ENCODE measurements around the gene ADCK2.
A peak's percentile ranks its signal among the peaks of the same experiment; 100 is the strongest.
"Not testable (repeated sequence)": the region's sequence is repeated elsewhere in the genome, so short reads cannot be mapped to it uniquely, and the experiment has no call there.

Gene ADCK2, protein sequence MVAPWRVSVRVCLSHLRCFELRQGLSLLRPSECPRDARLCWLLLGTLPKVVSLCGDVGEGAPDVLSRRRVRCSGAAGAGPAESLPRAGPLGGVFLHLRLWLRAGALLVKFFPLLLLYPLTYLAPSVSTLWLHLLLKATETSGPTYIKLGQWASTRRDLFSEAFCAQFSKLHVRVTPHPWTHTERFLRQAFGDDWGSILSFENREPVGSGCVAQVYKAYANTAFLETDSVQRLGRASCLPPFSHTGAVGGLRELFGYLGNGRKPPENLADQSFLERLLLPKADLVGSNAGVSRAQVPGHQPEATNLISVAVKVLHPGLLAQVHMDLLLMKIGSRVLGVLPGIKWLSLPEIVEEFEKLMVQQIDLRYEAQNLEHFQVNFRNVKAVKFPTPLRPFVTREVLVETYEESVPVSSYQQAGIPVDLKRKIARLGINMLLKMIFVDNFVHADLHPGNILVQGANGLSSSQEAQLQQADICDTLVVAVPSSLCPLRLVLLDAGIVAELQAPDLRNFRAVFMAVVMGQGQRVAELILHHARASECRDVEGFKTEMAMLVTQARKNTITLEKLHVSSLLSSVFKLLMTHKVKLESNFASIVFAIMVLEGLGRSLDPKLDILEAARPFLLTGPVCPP

GRCh38 chr7:140672382-140673062, at the start of gene ADCK2:
Gene ADCK2 (plus strand): TSS chr7:140672945. CDS start chr7:140673331, 386 bp downstream.
- peak; percentile 19 for DNase-seq

- DNase-seq = no peak
These were observed 48.8 kb upstream of the ADCK2 start for GRCh38 chr7:140623980-140624379.

DNA sequence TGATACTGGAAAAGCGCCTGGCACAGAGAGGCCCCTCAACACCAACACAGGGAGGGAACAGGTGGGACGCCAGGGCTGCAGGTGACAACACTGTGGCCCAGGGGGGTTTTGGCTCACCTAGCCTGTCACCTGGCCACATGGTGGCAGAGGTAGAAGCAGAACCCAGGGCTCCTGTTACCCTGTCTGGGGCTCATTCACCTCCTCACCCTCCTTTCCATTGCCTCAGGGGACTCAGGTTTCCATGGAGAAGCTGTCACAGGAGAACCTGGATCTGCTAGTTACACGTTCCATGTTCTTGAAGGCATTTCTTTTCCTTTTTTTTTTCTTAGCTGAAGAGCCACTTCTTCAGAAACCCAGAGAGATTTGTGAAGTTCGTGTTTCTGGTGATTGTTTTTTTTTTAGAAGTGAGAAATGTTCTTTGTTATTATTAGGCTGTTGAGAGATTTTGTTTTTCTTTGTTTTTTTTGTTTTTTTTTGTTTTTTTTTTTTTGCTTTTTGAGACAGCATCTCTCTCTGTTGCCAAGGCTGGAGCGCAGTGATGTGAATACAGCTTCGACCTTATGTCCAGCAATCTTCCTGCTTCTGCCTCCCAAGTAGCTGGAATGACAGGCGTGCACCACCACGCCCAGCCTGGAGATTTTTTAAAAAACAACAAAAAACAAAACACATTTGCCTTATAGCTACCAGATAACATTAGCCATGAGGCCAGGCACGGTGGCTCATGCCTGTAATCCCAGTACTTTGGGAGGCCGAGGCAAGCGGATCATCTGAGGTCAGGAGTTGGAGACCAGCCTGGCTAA, 48.2 kb upstream of the ADCK2 start:
- DNase-seq = no peak

GRCh38 chr7:140625192-140625558, 47.6 kb upstream of the ADCK2 start:
- not testable (repeated sequence) for DNase-seq

GRCh38 chr7:140625908-140626868, 46.6 kb upstream of the ADCK2 start:
- peak; percentile 90 for DNase-seq

DNA sequence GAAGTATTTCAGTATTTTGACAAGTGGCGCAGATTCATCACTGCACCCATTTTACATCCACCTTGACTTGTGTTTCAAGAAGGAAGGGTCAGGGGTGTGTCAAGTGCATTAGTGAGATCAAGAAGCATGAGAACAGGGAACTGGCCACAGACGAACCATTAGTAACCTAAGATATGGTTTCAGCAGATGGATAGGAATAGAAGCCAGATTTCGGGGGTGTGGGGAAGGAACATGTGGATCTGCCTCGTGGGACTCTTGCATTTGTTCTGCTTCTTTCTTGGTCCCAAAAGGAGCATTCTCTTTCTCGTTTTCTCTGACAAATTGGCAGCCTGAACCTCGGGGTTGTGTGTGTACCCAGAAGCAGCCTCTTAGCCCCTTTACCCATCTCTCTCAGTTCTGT, 41.7 kb upstream of the ADCK2 start:
- no peak for DNase-seq

DNA sequence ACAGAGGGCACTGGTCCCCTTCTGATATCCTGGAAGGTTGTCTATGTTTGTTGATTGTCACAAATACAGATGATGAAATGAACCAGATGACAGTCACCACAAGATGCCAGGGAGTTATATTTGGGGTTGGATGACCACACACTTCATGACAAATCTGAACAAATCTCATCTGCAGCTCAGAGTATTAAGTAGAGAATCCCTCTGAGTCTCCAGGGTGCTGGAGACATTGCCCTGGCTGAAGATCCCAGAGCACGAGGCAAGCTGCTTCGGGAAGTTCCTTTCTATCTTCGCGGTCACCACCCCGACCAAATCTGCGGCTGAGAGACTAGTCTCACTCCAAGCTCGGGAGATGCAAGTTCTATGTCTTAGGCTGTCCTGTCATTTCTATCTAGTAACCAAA, 41.1 kb upstream of the ADCK2 start:
- DNase-seq = no peak

- DNase-seq = no peak
These were observed 37.4 kb upstream of the ADCK2 start for GRCh38 chr7:140635345-140635744.

DNA sequence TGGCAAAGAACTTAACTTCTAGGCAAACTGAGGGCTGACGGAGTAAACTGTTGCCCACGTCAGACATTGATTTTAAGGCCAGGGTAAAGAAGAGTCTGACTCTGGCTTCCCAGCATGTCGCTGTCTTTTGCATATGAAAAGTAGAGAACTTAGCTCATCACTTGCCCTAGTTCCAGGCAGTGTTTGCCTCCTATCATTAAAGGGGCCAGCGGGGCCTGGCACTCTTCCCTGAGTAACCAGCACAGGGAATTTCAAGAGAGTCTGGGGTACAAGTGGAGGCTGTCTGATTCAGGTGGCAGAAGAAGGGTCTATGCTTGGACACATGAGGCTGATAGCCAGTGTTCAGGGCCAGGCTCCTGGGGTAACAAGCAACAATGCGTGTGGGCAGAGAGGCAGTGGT, 36.9 kb upstream of the ADCK2 start:
- no peak for DNase-seq

- no peak for DNase-seq
These were observed 35.3 kb upstream of the ADCK2 start for GRCh38 chr7:140637400-140637799.

DNA sequence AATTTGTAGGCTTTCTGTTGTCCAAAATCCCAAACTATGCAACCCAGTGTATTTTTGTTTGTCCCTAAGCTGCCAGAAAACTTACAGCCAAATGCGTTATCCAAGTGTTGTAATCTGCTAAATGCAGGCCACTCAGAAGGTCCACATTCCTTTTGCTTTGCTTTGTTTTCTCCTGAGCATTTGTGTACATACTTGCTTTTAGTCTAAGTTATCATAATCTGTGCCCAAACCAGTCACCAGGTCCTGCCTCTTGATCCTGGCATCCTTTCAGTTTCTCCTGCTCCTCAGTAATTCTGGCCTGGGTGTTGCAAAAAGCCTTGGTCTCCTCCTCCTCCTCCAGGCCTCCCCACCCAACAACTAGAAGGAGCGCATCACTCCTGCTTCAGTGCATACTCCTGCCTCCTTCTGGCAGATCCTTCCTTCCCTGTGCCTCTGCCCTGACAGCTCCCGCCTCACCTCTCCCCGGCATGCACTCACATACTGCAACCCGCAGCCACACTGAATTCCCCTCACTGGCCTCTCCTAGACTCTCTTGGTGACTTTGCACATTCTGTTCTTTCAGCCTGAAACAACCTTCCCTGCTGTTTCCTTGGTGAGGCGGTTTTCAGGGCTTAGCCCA, 34.5 kb upstream of the ADCK2 start:
- peak; percentile 49 for DNase-seq

DNA sequence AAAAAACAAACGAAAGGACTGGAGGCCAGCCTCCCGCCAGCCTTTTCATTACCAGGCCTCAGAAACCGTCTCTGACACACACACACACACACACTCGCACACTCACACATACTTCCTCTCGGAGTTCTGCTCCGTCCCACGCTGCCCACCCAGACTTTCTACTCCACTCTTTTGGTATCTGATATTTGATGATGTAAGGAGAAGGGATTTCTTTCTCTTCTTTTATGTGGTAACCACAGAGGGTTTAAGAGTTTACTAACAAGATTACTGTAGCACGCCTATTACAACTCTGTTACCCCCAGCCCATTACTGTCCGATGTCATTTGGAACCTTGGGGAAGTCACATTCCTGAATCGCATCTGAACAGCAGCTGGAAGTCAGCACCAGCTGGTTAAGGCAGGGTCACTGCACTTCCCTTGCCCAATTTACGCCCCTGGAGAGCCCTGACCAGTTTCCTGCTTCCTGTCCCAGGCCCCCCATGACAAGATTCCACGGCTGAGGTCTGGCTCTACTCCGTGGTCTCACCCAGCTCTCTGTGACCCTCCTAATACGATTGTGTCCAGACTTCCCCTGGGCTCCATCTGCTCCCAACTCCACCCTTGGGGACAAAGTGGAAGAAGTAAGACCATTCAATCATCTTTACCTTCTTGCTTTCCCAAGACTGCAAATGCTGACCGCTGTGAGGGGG, 33.2 kb upstream of the ADCK2 start:
- DNase-seq = no peak

DNA sequence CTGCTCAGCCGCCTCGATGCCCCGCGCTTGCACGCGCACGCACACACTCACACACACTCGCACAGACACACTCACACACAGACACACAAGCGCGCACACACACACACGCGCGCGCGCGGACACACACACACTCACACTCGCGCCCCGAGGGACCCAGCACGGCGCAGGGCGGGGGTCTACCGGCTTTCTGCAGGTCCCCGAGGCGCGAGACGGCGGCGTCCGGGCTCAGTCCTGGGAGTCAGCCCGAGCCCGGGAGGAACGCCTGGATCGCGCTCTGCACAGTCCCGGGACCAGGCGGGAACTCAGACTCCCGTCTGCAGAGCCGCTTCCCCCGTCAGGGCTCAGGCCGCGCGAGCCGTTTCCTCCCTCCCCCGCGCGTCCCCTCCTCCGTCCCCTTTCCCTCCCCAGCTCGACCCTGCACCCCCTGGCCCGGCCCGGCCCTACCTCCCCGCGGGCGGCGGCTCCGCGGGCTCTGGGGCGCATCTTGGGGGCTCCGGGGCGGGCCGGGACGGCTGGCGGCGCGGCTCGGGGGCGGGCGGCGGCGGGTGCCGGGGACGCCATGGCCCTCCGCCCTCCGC, 32.6 kb upstream of the ADCK2 start:
- DNase-seq = no peak

GRCh38 chr7:140640727-140641523, 31.8 kb upstream of the ADCK2 start, which contains the start of gene DENND2A:
Gene DENND2A (minus strand): TSS chr7:140640813. CDS start chr7:140602397, 38,416 bp downstream.
- peak; percentile 51 for DNase-seq

GRCh38 chr7:140641524-140642195, 31.1 kb upstream of the ADCK2 start:
- DNase-seq = no peak

DNA sequence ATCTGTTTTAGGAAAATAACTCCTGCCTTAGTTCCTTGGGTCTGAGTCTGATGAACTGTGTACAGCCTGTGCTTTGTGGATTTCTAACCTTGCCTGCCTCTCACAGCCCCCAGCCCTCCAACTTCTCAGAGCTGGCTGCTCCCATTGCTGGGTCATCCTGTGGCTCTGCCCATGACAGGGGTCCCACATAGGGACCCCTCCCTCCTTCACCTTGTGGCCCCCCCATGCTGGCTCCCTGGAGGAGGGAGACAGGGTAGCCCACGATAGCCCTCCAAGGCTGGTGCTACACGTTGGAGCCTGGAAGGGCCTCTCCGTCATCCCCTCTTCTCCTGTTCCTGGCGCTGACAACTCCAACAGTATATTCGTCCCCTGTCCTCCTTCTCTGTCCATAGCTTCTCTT, 29.3 kb upstream of the ADCK2 start:
- DNase-seq = no peak

DNA sequence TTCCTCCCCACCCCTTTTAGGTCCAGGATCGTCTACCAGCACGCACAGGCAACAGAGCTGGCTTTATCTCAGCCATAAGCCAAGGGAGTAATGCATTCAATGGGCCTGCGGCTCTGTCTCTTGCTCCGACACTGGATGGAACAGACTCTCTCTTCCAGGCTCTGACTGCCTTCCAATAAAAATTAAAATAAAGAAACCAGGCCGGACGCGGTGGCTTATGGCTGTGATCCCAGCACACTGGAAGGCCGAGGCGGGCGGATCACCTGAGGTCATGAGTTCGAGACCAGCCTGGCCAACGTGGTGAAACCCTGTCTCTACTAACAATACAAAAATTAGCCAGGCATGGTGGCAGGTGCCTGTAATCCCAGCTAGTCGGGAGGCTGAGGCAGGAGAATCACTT, 28.0 kb upstream of the ADCK2 start:
- DNase-seq = not testable (repeated sequence)

DNA sequence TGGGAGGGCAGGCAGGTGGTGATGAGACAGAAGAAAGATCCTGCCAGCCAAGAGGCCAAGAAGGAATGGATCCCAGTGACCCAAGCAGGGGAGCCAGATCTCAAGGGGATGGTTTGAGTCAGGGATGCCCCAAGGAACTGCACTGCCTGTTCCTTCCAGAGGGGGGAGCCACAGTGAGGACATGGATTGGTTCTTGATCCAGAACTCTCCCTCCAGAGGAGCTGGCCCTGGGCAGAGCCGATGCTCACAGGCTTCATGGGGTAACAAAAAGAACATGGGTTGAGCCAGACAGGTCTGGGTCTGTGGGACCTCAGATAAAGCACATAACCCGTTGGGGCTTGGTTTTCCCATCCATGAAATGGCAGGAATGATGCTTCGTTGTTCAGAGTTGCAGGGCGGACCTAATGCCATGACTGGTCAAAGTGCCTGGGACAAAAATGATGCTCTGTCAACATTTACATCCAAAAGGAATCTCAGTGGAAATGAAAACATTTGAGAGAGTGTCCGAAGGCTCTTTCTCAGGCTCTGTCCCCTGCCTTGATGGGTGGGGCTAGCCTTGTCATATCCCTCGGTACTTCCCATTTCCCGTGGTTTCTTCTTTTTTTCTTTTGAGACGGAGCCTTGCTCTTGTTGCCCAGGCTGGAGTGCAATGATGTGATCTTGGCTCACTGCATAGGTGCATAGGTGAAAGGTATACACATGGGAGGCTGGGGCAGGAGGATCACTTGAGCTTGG, 27.4 kb upstream of the ADCK2 start:
- no peak for DNase-seq

Measured in T1000 (cell line).